ENCODE measurements around the gene RLIM. TPM values are rescaled to one million over a fixed set of nuclear protein-coding genes. Genes with fewer than 3 reads are reported as not detected.

Gene RLIM
- total and polyA plus RNA-seq, 2 donors (not counting 1 experiment from before 2014, with no cell fraction given): 4.6 to 40.8 TPM

- Mint-ChIP-seq H3K4me1 (no peaks in the 10 kb centered on the region), H3K27me3 (no peaks in the 10 kb centered on the region), H3K9me3 (ENCODE audit: insufficient read depth) (no peaks in the 10 kb centered on the region), H3K27ac (no peak overlapping the region), H3K4me3 (no peak overlapping the region)
- Histone ChIP-seq H2AFZ (ENCODE audit: insufficient read depth, low read depth, low read length, poor library complexity, severe bottlenecking) (no peak overlapping the region), H3K27me3 (replicated peaks in 1 of 4; ENCODE audit: control extremely low read depth in 1 of 4, control insufficient read depth in 3 of 4, insufficient read depth in 4 of 4, low read length in 3 of 4) (no peaks in the 10 kb centered on the region), H3K9me3 (ENCODE audit: control extremely low read depth in 1 of 3, control insufficient read depth in 2 of 3, insufficient read depth in 1 of 3, low read length in 2 of 3) (no peaks in the 10 kb centered on the region), H3K4me3 (ENCODE audit: control extremely low read depth in 1 of 5, extremely low read depth in 1 of 5, insufficient read depth in 1 of 5, low read depth in 2 of 5, low read length in 4 of 5) (no peak overlapping the region), H3K4me2 (replicated peaks; ENCODE audit: low read depth, low read length, poor library complexity, severe bottlenecking) (no peak overlapping the region), H3K27ac (ENCODE audit: low read length in 2 of 2) (no peak overlapping the region), H3K36me3 (replicated peaks in 1 of 2; ENCODE audit: control extremely low read depth in 1 of 2, control insufficient read depth in 1 of 2, extremely low read depth in 1 of 2, insufficient read depth in 2 of 2, low read length in 1 of 2) (peaks cover 0 to 45% of the 10 kb centered on the region in 2 experiments), H3K4me1 (ENCODE audit: control insufficient read depth in 2 of 2, insufficient read depth in 2 of 2, low read length in 2 of 2) (no peaks in the 10 kb centered on the region), H3K79me2 (ENCODE audit: control insufficient read depth, insufficient read depth, low read length) (no peaks in the 10 kb centered on the region), H3K9ac (ENCODE audit: low read length) (no peak overlapping the region), H4K20me1 (ENCODE audit: control insufficient read depth, insufficient read depth, low read length, poor library complexity, severe bottlenecking) (no peaks in the 10 kb centered on the region)
- CTCF ChIA-PET: no interaction called here
- ATAC-seq (ENCODE audit: low read depth) (no peak), DNase-seq (no peak)
- POLR2A ChIA-PET: no interaction called here
- no CpG with 5 or more reads among the region's 2 CpGs for WGBS (ENCODE audit: insufficient coverage)
- intact Hi-C loops (cut with micrococcal nuclease): no loop called here
- TF ChIP-seq CTCF (IDR thresholded peaks at IDR 0.05): no peak
- no peak for TF ChIP-seq EZH2 (IDR thresholded peaks at IDR 0.05; ENCODE audit: borderline replicate concordance, insufficient read depth, low read depth, low read length, poor library complexity, severe bottlenecking)
Measured at GRCh38 chrX:74593593-74593992, 20.8 kb downstream of the RLIM start.

GRCh38 chrX:74585766-74586165, 28.7 kb downstream of the RLIM start:
- no peak overlapping the region for H3K4me3 Mint-ChIP-seq
- no peaks in the 10 kb centered on the region for H3K4me1 ChIP-seq (ENCODE audit: control insufficient read depth in 2 of 2, insufficient read depth in 2 of 2, low read length in 2 of 2)
- no peaks in the 10 kb centered on the region for H4K20me1 ChIP-seq (ENCODE audit: control insufficient read depth, insufficient read depth, low read length, poor library complexity, severe bottlenecking)
- no peaks in the 10 kb centered on the region for H3K79me2 ChIP-seq (ENCODE audit: control insufficient read depth, insufficient read depth, low read length)
- TF ChIP-seq CTCF (IDR thresholded peaks at IDR 0.05) (no peak), EZH2 (IDR thresholded peaks at IDR 0.05; ENCODE audit: borderline replicate concordance, insufficient read depth, low read depth, low read length, poor library complexity, severe bottlenecking) (no peak)
- no peak overlapping the region for H3K27ac ChIP-seq (ENCODE audit: low read length in 2 of 2)
- intact Hi-C loops (cut with micrococcal nuclease): no loop called here
- H3K4me1 Mint-ChIP-seq: peaks cover 2% of the 10 kb centered on the region
- ATAC-seq (ENCODE audit: low read depth) (no peak), DNase-seq (no peak)
- H3K4me2 ChIP-seq (replicated peaks; ENCODE audit: low read depth, low read length, poor library complexity, severe bottlenecking): no peak overlapping the region
- no peaks in the 10 kb centered on the region for H3K9me3 ChIP-seq (ENCODE audit: control extremely low read depth in 1 of 3, control insufficient read depth in 2 of 3, insufficient read depth in 1 of 3, low read length in 2 of 3)
- POLR2A ChIA-PET: no interaction called here
- H3K9ac ChIP-seq (ENCODE audit: low read length): no peak overlapping the region
- H3K9me3 Mint-ChIP-seq (ENCODE audit: insufficient read depth): no peaks in the 10 kb centered on the region
- H3K27me3 Mint-ChIP-seq: no peaks in the 10 kb centered on the region
- H2AFZ ChIP-seq (ENCODE audit: insufficient read depth, low read depth, low read length, poor library complexity, severe bottlenecking): no peak overlapping the region
- 100% methylated on average over 1 of the region's 2 CpGs for WGBS (ENCODE audit: insufficient coverage)
- H3K27me3 ChIP-seq (replicated peaks in 1 of 4; ENCODE audit: control extremely low read depth in 1 of 4, control insufficient read depth in 3 of 4, insufficient read depth in 4 of 4, low read length in 3 of 4): no peaks in the 10 kb centered on the region
- CTCF ChIA-PET: interaction anchor here (0.7 kb wide), 1 partner anchor 9 kb away, joined by 3 read pairs; no protein-coding TSS in a partner anchor
- no peak overlapping the region for H3K4me3 ChIP-seq (ENCODE audit: control extremely low read depth in 1 of 5, extremely low read depth in 1 of 5, insufficient read depth in 1 of 5, low read depth in 2 of 5, low read length in 4 of 5)
- no peak overlapping the region for H3K27ac Mint-ChIP-seq
- peaks cover 0 to 5% of the 10 kb centered on the region in 2 experiments for H3K36me3 ChIP-seq (replicated peaks in 1 of 2; ENCODE audit: control extremely low read depth in 1 of 2, control insufficient read depth in 1 of 2, extremely low read depth in 1 of 2, insufficient read depth in 2 of 2, low read length in 1 of 2)

All from B cell (primary cell).